Esophagus squamous epithelium (tissue), 5 donors: ENCODE data around the gene SOX15. TPM values are rescaled to one million over a fixed set of nuclear protein-coding genes. Genes with fewer than 3 reads are reported as not detected.
"Not testable (repeated sequence)": the region's sequence is repeated elsewhere in the genome, so short reads cannot be mapped to it uniquely, and the experiment has no call there.

Experiments
- DNase-seq: peaks from one replicate; lab custom pipeline; 2025; lab: John Stamatoyannopoulos, UW
- H3K27ac ChIP-seq, 4 donors: fragments of 200-600 bp; sonication (generic); one replicate each; pipeline ENCODE4 v1.5.1; 2016 to 2019; ENCODE audit warnings: mild to moderate bottlenecking in 1 of 4
- H3K27me3 ChIP-seq, 4 donors: fragments of 200-600 bp; sonication (generic); 1 replicate in 3 of 4; 2 replicates in 1 of 4; pipeline versions ENCODE4 v1.5.1 to v1.6.0; 2017 to 2021; ENCODE audit warnings: antibody characterized with exemption in 1 of 4
- H3K36me3 ChIP-seq, 3 donors: fragments of 200-600 bp; sonication (generic); one replicate each; pipeline ENCODE4 v1.5.1; 2016 to 2019
- H3K4me1 ChIP-seq, 3 donors: fragments of 200-600 bp; sonication (generic); one replicate each; pipeline ENCODE4 v1.5.1; 2017 to 2019
- H3K4me3 ChIP-seq, 4 donors: fragments of 200-600 bp; sonication (generic); 1 replicate in 3 of 4; 2 replicates in 1 of 4; pipeline ENCODE4 v1.5.1; 2016 to 2019; ENCODE audit warnings: mild to moderate bottlenecking in 2 of 4, moderate library complexity in 1 of 4
- H3K9me3 ChIP-seq, 3 donors: fragments of 200-600 bp; sonication (generic); one replicate each; pipeline ENCODE4 v1.5.1; 2016 to 2019
- CTCF ChIP-seq, 6 experiments: fragments of 450-650 bp in 4 of 6; fragments of 200-600 bp in 2 of 6; sonication (generic) in 2 of 6; IDR thresholded peaks; one replicate each; pipeline ENCODE4 v1.5.1; 2016 to 2019; ENCODE audit warnings: antibody characterized with exemption in 6 of 6, mild to moderate bottlenecking in 4 of 6, moderate library complexity in 4 of 6
- POLR2A ChIP-seq, 4 donors: fragments of 450-650 bp; IDR thresholded peaks; one replicate each; pipeline ENCODE4 v1.6.1; 2017; ENCODE audit warnings: antibody characterized with exemption in 4 of 4, mild to moderate bottlenecking in 4 of 4, moderate library complexity in 3 of 4
- WGBS, 2 donors: methylation state at CpG; one replicate each; pipeline ENCODE4 v1.1.5; 2018; 5-methylcytosine and 5-hydroxymethylcytosine counted together
- intact Hi-C: fragments of 100-400 bp; cut with DNase I; formaldehyde crosslinking; loops from one replicate; pipeline ENCODE4 v1.15.0; 2022
- total RNA-seq, 4 donors: library from RNA; depleted of rRNA; stranded (reverse); fragments of >200 nt; gene quantifications; one replicate each; pipeline ENCODE4 v1.1.0, GENCODE V29; 2016
- donor health status: DM: yes; HTN: yes; CAD: no.

Gene SOX15
- total RNA-seq, 4 donors from 2014 or later, result 89.1 to 127 (median 103) TPM

GRCh38 chr17:7626307-7626706 is 36.4 kb upstream of the SOX15 start:
- no peaks in the 10 kb centered on the region for H3K27me3 ChIP-seq
- peaks cover 8 to 19% (median 9%) of the 10 kb centered on the region in 3 donors for H3K4me1 ChIP-seq
- TF ChIP-seq CTCF (IDR thresholded peaks at IDR 0.05) (no peak), POLR2A (IDR thresholded peaks at IDR 0.05) (no peak)
- peaks cover 0 to 15% (median 0%) of the 10 kb centered on the region in 3 donors for H3K36me3 ChIP-seq
- H3K27ac ChIP-seq, result peak overlapping the region; percentile 91 to 96 (median 94)
- no peaks in the 10 kb centered on the region for H3K9me3 ChIP-seq
- intact Hi-C loops, result no loop called here
- no peak for DNase-seq
- 74 to 79% methylated on average over 7 of the region's 7 CpGs for WGBS, 2 donors
- peak overlapping the region in 2 of 4 donors; percentile 77 to 79 for H3K4me3 ChIP-seq

- DNase-seq, intact Hi-C loops, H3K9me3 ChIP-seq, H3K4me3 ChIP-seq, H3K27ac ChIP-seq, H3K27me3 ChIP-seq: not testable (repeated sequence)
- WGBS, 2 donors, result 93 to 96% methylated on average over 15 to 16 of the region's 16 CpGs
- peaks cover 0 to 15% (median 0%) of the 10 kb centered on the region in 3 donors for H3K36me3 ChIP-seq
- H3K4me1 ChIP-seq, result peaks cover 8 to 19% (median 9%) of the 10 kb centered on the region in 3 donors
Measured at GRCh38 chr17:7625749-7626148, 35.9 kb upstream of the SOX15 start.

GRCh38 chr17:7623661-7624060 is 33.8 kb upstream of the SOX15 start:
- no peak for DNase-seq
- TF ChIP-seq POLR2A (IDR thresholded peaks at IDR 0.05), result no peak
- TF ChIP-seq CTCF (IDR thresholded peaks at IDR 0.05), result no peak
- Histone ChIP-seq H3K9me3 (no peaks in the 10 kb centered on the region), H3K4me3 (no peak overlapping the region), H3K36me3 (peaks cover 0 to 15% (median 0%) of the 10 kb centered on the region in 3 donors), H3K4me1 (peaks cover 8 to 19% (median 9%) of the 10 kb centered on the region in 3 donors), H3K27me3 (no peaks in the 10 kb centered on the region), H3K27ac (no peak overlapping the region)
- 58 to 80% methylated on average over 4 to 5 of the region's 5 CpGs for WGBS, 2 donors
- intact Hi-C loops, result no loop called here

GRCh38 chr17:7620835-7621234 is 30.9 kb upstream of the SOX15 start:
- no peaks in the 10 kb centered on the region for H3K27me3 ChIP-seq
- H3K4me3 ChIP-seq, result no peak overlapping the region
- TF ChIP-seq POLR2A (IDR thresholded peaks at IDR 0.05) (no peak), CTCF (IDR thresholded peaks at IDR 0.05) (no peak)
- H3K4me1 ChIP-seq, result no peaks in the 10 kb centered on the region
- DNase-seq, result no peak
- no peak overlapping the region for H3K27ac ChIP-seq
- peaks cover 0 to 9% (median 0%) of the 10 kb centered on the region in 3 donors for H3K36me3 ChIP-seq
- WGBS, 2 donors, result 68 to 83% methylated on average over 8 of the region's 8 CpGs
- intact Hi-C loops, result no loop called here
- no peaks in the 10 kb centered on the region for H3K9me3 ChIP-seq

GRCh38 chr17:7618608-7619007 is 28.7 kb upstream of the SOX15 start:
- H3K27me3 ChIP-seq, result no peaks in the 10 kb centered on the region
- no peak overlapping the region for H3K27ac ChIP-seq
- intact Hi-C loops, result no loop called here
- no peak for TF ChIP-seq POLR2A (IDR thresholded peaks at IDR 0.05)
- TF ChIP-seq CTCF (IDR thresholded peaks at IDR 0.05), result no peak
- H3K4me3 ChIP-seq, result no peak overlapping the region
- 62 to 70% methylated on average over 5 of the region's 5 CpGs for WGBS, 2 donors
- no peaks in the 10 kb centered on the region for H3K36me3 ChIP-seq
- H3K4me1 ChIP-seq, result peaks cover 3 to 12% (median 11%) of the 10 kb centered on the region in 3 donors
- no peak for DNase-seq
- no peaks in the 10 kb centered on the region for H3K9me3 ChIP-seq
